CD4-positive, alpha-beta T cell treated with Interleukin-4 for 4 hours (primary cell): ENCODE data around the gene IFFO2.

ENCODE experiments used
- DNase-seq: peaks from one replicate; pipeline ENCODE4 v3.0.0-alpha.2; 2020

IFFO2 gene

DNA sequence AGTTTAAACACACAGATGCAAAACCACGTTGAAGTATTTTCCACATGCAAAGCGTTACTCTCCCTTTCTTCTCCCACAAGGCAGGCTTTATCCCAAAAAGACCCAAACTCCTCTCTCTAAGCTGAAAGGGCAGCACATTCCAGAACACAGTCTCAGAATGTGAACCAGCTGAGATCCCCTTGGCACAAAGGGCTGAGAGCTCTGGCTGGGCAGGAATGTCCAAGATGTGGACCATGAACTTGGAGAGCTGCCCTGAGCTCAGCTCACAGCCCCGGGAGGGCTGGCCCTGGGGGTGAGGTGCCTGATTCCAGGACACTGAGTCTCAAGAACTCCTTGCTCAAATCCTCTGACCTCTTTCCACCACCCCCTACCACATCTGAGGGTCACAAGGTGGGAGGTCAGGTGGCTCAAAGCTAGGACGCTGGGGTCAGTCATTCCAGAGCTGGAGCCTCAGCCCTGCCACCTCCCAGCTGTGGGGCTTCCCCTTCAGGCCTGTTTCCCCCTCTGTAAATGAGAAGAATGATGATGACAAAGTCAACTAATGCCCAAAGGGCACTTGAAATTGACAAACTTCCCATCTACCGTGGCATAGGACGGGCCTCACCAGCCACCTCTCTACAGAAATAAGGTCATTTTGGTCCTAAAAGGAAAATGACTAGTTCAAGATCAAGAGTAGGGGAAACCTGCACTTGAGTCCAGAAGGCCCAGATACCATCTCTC, 65.6 kb downstream of the IFFO2 start:
- no peak for DNase-seq

DNA sequence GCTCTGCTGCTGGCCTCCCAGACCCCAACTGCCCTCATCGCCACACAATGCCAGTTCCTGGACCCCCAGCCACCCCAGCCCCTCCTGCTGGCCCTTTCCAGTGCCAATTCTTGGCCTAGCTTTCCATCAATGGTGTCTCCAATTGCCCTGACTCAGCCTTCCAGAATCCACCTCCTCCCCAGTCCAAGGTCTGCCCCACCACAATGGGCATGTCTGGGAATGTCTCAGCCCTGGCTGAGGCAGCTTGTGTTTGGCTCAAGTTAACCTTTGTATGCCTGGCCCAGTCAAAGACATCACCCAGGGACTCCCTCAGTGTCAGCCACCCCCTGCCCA, 70.5 kb downstream of the IFFO2 start:
- no peak for DNase-seq

DNA sequence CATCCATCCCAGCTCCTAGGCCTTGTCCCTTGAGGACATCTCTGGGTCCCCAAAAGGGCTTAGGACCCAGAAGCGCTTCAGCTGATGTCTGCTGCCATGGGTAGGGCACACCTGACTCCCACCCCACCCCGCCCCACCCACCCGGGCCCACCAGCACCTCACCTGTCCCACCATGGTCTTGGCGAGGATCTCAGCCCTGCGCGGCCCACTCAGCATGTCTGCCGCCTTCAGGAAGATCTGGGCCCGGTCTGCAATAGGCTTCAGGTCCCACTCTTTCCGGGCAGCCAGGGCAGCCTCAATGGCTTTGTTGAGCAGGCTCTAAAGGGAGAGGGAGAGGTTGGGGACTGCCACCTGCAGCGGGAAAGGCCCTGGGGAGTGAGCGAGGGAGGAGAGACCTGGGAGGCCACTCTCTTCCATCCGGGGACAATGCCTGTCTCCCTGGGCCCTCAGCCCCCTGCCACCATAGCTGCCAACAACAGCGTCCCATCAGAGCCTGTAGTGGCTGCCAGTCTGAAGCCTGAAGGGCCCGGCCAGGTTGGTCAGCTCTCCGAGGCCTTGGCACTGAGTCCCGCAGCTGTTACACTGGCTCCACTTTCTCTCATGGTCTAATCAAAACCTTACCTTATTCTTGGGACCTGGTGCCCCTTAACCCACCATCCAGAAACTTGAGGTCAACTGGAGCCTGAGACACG, 71.0 kb downstream of the IFFO2 start:
- no peak for DNase-seq

DNA sequence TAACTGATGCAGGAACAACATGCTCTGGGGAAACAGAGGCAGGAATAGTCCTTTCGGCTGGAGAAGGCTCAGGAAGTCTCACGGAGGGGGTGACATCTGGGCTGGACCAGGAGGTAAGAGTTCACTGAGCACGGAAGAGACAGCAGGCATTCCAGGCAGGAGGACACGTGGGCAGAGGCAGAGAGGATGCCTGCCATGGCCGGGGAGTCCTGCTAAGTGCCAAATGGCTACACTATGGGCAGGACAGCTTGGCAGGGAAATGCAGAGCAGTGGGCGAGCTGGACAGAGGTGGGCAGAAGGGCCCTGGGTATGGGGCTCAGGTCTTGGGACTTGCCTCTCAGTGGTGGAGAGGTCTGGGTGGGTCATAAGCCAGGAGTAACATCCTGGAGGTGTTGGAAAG, 71.7 kb downstream of the IFFO2 start:
- no peak for DNase-seq

DNA sequence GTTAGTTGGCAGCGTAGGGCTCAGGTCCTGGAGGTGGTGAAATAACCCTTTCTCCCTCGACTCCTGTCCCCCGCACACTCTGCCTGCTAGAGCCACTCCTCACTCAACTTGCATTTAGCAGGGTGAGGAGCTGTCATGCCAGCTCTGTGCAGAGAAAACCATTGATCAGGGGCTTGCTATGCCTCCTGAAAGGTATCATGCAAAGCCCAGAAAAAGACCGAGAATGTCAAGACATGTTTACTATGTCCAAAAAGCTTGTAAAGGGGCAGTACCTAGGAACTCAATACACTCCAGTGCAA, 72.1 kb downstream of the IFFO2 start:
- DNase-seq, result no peak

DNA sequence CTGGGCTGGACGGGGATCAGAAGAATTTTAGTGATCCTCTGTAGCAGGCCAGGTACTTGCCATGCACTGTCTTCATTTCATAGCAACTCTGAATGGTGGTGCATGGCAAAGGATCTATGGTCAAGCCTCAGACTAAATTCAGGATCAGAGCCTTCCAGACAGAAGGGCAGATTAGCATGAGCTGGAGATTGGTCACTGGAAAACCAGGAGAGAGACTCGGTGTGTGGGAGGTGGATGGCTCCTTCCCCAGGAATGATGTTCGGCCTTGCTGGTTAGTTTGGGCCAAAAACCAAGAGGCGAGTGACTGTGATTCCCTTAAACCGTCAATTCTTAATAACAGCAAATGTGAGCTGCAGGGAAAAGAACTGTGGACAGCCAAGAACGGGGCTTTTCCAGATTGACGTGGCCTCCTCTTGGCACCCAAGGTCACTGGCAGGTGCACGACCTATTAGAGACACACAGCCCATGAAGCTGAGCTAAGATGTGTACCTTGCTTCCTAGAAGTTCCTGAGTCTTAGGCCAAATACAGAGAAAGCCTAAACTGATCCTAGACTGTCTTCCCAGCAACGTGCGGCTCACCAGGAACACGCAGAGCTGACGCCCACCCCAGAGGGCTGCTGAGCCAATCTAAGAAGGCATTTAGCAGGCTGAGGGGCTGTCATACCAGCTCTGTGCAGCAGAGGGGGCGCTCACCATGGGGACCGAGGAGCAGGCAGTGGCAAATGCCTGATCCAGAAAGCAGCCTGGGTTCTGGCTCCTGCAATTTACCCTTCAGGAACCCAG, 72.6 kb downstream of the IFFO2 start:
- peak; percentile 64 for DNase-seq

DNA sequence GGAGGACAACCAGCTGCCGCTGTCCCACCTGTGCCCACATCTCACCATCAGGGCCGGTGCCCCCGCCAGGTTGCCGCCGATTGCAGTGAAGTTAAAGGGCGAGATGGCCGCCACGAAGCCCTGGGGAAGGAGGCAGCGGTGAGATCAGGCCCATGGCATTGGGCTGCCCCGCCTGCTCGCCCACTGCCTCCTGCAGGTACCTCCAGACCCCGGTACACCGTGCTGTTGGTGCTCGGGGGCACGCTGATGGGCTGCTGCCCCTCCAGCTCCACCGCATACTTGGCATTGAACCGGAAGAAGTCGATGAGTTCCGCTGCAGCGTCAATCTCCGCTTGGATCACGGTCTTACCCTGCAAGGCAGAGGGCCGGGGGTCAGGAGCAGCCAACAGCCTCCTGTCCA, 73.4 kb downstream of the IFFO2 start:
- DNase-seq, result no peak

DNA sequence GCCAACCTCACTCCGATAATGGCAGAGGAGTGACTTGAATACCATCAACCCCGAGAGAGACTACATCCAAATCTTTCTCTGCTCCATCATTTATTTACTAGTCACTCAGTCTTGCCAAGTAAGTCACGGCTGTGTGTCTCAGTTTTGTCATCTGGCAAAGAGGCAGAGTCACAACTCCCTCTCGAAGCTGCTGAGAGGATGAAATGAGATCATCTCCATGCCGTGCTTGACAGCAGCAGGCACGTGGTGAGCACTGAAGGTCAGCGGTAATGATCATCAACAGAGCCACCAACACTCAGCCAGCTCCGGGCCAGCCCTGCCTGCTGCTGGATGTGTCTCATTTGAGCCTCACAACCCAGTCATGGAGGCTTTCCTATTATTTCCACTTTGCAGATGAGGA, 74.0 kb downstream of the IFFO2 start:
- DNase-seq, result no peak

DNA sequence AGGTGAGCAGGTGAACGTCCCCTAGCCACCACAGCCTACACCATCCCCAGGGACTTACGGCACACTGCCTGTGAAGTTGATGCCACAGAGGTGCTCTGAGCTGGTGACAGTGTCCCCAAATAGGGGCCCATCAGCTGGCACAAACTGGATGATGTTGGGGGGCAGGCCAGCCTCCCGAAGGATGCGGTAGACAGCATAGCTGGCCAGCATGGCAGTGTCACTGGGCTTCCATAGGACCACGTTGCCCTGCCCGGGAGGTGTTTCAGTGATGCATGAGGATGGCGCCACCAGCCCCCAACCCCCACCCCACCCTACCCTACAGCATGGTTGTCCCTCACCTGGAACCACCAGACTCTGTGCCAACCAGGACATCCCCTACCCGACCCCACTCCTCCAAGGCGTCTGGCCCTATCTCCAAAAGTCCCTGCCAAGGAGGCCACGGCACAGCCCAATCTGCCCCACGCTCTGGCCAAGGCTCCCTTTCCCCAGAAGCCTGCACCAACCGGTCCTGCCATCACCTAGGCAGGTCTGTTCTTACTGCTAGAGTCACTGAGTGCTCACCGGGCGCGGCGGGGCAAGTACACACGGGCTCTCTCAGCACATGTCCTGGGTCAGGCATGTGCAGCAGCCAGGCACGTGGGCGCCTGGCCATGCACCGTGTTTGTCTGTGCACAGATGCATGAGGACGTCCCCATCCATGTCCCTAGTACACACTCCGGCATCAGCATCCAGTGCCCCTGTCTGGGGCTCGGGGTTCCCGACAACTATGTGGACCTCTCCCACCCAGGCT, 74.6 kb downstream of the IFFO2 start:
- DNase-seq, result no peak

DNA sequence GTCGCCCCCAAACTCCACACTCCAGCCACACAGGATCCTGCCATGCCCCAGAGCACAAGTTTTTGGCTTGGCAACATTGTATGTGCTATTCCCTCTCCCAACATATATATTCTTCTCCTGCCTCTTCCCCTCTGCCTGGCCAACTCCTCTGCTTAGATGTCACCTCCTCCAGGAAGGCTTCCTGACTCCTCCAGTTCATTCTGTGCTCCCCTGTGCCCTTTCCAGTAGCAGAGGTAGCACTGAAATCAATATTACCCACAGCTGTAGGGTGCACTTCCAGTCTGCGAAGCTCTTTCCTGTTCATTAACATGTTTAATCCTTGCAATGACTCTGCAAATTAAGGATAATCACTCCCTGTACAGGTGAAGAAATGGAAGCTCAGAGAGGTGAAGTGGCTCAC, 75.3 kb downstream of the IFFO2 start:
- DNase-seq, result no peak

DNA sequence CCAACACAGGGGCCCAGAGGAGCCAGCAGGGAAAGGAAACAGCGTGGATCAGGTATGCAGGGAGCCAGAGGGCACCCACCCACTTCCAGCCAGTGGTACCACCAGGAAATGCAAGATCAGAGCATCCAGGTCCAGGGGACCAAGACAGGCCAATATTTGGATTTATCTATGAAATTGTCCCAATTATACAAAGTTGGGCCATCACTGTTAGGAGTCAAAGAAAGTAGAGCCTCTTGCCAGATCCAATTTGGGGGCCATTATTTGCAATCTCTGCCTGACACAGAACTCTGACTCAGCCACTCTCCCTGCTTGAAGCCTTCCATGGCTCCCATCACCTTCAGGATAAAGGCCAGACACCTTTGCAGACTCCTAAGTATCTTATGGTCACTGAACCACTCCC, 75.9 kb downstream of the IFFO2 start:
- no peak for DNase-seq

DNA sequence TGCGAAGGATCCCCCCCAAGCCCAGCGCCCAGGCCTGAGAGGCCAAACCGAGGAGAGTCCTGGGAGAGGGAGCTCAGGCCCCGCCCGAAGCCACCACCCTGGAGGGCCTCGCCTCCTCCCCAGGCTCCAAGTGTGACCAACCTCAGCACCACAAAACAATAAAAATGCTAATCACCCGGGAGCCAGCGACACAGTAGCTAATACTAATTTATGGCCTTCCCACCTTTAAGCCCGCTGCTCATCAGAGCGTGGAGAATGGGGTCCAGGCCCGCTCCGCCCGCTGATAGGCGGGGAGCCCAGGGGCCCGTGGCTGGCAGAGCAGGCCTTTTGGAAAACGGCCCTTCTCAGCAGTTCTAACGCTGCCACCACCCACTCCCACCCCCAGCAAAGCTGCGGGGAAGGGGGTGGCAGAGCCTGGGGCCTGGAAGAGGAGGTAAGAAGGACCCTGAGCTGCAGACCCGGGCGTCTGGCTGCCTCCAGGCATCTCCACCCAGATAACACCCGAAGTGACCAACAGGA, 76.6 kb downstream of the IFFO2 start:
- no peak for DNase-seq

DNA sequence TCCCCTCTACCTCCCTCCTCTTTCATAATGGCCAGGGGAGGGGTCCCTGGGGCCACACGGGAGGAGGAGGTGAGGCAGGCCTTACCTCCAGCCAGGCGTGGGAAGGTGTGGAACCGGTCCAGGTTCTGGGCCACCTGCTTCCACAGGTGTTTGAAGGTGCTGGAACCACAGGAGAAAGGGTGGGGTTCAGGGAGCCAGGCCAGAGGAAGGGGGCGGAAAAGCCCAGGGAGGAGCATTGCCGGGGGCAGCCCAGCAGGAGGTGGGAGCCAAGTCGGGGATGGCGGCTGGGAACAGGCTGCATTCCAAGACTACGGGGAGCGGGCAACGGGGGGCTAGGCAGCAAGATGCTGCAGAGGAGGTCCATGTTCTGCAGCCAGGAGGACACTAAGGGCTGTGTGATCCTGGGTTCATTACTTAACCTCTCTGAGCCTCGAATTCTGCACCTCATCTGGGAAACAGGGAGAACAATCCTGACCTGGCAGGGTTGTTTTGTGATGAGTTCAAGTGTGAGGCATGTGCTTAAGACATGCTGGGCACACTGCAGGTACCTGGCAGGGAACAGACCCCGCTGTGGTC, 77.2 kb downstream of the IFFO2 start:
- DNase-seq, result no peak

DNA sequence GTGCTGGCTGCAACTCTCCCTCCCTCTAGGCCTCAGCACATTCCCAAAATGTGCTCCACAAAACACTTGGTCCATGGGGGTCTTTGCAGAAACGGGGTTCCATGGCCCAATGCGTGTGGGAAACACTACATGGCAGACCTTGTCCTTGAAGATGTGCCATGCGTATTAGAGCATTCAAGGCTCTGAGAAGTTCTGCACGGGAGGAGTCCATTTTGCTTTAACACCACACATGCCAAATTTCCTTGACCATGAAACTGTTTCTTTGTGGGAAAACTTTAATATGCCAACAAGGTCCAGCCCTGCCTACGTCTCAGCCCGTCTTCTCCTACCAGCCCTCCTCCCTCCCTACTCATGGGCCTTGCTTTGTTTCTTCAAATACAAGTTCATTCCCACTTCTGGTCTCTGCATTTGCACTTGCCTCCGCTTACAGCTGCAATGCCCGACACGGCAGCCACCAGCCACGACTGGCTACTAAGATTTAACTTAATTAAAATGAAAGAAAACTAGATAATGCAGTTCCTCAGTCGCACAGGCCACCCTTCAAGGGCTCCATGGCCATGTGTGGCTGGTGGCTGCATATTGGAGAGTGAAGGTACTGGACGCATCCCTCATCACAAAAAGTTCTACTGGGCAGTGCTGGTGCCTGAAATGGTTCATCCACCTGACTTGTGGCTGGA, 77.8 kb downstream of the IFFO2 start:
- DNase-seq, result no peak

DNA sequence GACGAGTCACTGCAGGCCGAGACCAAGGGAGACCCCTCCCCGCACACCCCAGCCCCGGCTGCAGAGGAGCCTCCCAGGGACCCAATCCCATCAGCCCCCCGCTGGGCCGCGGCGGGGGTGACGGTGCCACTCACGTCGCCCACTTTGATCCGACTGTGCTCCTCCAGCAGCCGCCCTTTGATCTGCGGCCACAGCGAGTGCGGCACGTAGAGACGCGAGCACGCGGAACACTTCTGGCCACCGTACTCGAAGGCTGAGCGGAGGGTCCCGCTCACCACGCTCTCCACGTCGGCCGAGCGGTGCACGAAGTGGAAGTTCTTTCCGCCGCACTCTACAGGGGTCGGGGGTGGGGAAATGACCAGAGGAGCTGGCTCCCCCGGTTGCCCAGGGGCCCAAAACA, 79.2 kb downstream of the IFFO2 start:
- no peak for DNase-seq

DNA sequence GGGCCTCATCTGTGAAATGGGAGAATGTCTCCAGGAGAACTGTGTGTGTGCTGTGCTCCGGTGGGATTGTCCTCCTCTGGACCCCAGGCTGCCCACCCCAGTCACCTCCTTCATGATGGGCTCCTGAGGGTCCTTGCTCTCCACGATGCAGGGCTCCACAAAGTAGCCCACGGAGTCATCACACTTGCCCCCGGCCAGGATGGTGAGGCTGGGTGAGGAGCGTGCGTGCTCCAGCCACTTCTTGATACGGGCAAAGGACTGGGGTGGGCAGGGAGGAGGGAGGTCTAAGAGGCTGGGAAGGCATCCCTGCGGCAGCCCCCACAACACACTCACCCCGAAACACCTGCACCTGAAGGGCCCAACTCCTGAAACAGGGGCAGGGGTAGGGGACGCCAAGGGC, 80.3 kb downstream of the IFFO2 start:
- no peak for DNase-seq

DNA sequence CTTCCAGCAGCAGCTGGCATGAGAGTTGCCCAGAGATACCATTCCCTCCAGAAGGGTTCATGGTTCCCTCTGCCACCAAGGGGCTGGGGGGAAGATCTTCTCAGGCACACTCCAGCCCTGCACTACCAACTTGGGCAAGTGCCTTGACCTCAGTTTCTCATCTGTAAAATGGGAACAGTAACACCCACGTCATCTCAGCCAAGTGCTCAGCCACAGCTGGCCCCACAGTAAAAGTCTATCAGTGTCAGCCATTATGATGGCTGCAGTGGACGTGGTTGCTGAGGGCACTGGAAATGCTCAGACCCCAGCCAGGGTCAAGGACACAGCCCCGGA, 80.7 kb downstream of the IFFO2 start:
- no peak for DNase-seq

DNA sequence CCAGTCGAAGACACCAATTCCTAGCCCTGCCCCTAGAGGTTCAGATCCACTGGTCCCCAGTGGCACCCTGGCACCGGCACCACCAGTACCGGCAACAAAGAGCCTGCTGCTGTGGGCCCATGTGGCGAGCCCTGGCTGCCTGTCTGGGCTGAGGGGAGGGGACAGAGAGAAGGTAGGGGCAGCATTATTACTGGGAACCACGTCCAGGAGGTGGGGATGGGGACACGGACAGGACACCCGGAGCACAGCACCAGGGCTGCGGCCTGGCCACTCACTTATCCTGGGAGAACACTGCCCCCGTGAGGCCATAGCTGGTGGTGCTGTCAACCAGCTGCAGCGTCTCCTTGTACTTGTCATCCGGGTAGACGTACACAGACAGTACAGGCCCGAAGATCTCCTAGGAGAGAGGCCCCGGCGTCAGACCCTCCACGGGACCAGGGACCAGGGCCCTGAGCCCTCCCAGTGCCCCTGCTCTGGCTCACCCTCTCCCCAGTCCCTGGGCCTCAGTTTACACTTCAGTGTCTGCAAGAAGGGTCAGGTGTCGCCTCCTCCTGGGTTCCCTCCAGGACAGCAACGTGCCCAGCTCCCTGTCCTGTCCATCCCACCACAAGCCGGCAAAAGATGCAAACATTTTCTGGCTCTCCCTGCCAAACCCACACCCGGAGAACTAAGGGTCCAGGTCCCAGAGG, 81.2 kb downstream of the IFFO2 start:
- DNase-seq, result peak; percentile 55

DNA sequence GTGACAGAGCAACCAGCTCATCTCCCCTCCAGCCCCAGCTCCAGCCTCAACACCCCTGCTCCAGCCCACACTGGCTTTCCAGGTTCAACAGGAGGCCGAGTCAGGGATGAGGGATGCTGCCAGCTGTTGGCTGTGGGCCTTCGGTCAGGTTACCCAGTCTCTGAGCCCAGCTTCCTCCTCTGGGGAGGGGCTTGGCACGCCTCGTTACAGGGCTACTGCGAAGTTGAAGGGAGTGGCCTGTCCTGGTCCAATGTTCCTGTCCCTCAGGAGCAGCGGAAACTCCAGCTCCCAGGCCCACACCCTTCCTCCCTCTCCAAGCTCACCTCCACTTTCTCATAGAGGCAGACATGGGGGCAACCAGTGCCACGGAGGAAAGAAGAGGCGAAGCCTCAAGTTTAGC, 81.9 kb downstream of the IFFO2 start:
- DNase-seq, result no peak

DNA sequence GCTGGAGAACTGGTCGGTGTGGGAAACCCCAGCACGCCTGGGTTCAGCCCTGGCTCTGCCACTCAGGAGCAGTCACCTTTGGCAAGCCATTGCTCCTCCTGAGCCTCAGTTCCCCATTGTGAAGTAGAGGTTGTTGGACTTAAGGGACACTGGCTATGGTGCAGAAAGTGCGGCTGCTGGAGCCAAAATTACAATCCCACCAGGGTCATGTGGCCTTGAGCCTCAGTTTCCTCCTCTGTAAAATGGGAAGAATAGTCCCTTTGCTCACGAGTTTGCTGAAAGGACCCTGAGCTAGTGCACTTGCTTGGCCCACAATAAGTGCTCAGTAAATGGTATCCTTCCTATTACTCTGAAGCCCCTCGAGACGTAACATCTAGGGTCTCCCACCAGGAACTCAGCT, 82.4 kb downstream of the IFFO2 start:
- DNase-seq, result no peak

DNA sequence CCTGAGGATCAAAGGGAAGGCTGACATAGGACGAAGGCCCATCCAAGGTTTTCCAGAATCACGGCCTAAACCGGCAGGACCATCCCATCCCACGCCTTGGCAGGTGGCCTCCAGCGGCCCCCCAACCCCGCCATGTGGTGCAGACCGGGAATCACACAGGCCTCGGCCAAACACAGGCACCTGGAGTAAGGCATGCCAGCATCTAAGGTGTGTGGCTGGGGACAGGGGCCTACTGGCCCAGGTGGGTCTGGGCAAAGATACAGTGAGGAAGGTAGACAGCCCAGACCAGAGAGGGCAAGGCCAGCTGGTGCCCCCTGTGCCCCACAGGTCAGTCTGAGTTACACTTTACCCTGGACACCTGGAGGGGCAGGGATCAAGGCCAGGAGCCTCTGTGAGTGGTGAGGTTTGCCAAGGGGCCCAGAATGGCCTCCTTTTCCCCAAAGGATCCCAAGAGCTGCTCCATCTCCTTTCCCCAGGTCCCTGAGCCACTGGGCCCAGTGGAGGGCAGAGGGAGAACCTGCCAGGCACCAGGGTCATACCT, 84.3 kb downstream of the IFFO2 start:
- no peak for DNase-seq
